Activated CD8-positive, alpha-beta memory T cell treated with anti-CD3 and anti-CD28 coated beads, Interleukin-2, amount 10 ng/mL, durations not matched to agents 7 days and 5 days (primary cell): ENCODE measurements around the gene ACBD4. TPM values are rescaled to one million over a fixed set of nuclear protein-coding genes. Genes with fewer than 3 reads are reported as not detected.
A peak's percentile ranks its signal among the peaks of the same experiment; 100 is the strongest.

Experiments
- ATAC-seq: fragments of 150-1000 bp; cut with Tn5 transposase; one replicate; pipeline ENCODE4 v1.10.0; 2021; ENCODE audit warnings: moderate library complexity
- CTCF ChIA-PET: fragments of 350-600 bp; sonication (Branson Sonifier 250); formaldehyde crosslinking; loops from one replicate; lab custom pipeline; 2021; ENCODE audit warnings: antibody characterized with exemption; lab: Charles Lee
- DNase-seq: peaks from one replicate; pipeline ENCODE4 v3.0.0-alpha.2; 2020
- H3K27ac Mint-ChIP-seq: one replicate; pipeline ENCODE4 v1.8.0; 2021; ENCODE audit warnings: mild to moderate bottlenecking, mixed read lengths
- H3K27me3 Mint-ChIP-seq: one replicate; pipeline ENCODE4 v1.8.0; 2021; ENCODE audit warnings: mixed read lengths
- H3K36me3 Mint-ChIP-seq: one replicate; pipeline ENCODE4 v1.8.0; 2021; ENCODE audit warnings: mild to moderate bottlenecking, mixed read lengths
- H3K4me1 Mint-ChIP-seq: one replicate; pipeline ENCODE4 v1.8.0; 2021; ENCODE audit warnings: mixed read lengths
- H3K4me3 Mint-ChIP-seq: one replicate; pipeline ENCODE4 v1.8.0; 2021; ENCODE audit warnings: mild to moderate bottlenecking, moderate library complexity, mixed read lengths
- H3K9me3 Mint-ChIP-seq: one replicate; pipeline ENCODE4 v1.8.0; 2022; ENCODE audit warnings: low read depth, mixed read lengths
- total RNA-seq, 2 experiments: library from RNA; stranded (reverse); gene quantifications; one replicate each; pipeline ENCODE4 v1.2.3, GENCODE V29; 2021

The ACBD4 gene
- total RNA-seq, 2 experiments from 2014 or later = 14.9 to 20.6 TPM

GRCh38 chr17:45136846-45137560 is 1.5 kb downstream of the ACBD4 start:
- Mint-ChIP-seq H3K4me1 (peaks cover 25% of the 10 kb centered on the region), H3K9me3 (no peaks in the 10 kb centered on the region), H3K27me3 (no peaks in the 10 kb centered on the region), H3K36me3 (no peaks in the 10 kb centered on the region), H3K27ac (no peak overlapping the region), H3K4me3 (no peak overlapping the region)
- no peak for DNase-seq
- CTCF ChIA-PET = interaction anchor here (0.9 to 11.4 kb wide), 5 partner anchors 18 to 232 kb away, joined by 3 to 583 read pairs (median 31); partner anchors contain the start of genes HEXIM1 and HEXIM2
- no peak for ATAC-seq

- no peaks in the 10 kb centered on the region for H3K36me3 Mint-ChIP-seq
- peaks cover 26% of the 10 kb centered on the region for H3K4me1 Mint-ChIP-seq
- ATAC-seq (no peak), DNase-seq (no peak)
- CTCF ChIA-PET = interaction anchor here (0.9 to 11.4 kb wide), 3 partner anchors 18 to 232 kb away, joined by 3 to 583 read pairs (median 401); partner anchors contain the start of genes HEXIM1 and HEXIM2
- H3K9me3 Mint-ChIP-seq = no peaks in the 10 kb centered on the region
- H3K4me3 Mint-ChIP-seq = no peak overlapping the region
- no peak overlapping the region for H3K27ac Mint-ChIP-seq
- H3K27me3 Mint-ChIP-seq = no peaks in the 10 kb centered on the region
These were observed 2.2 kb downstream of the ACBD4 start for GRCh38 chr17:45137561-45138305.

- DNase-seq = no peak
These were observed 3.5 kb downstream of the ACBD4 start for GRCh38 chr17:45138911-45139532.

GRCh38 chr17:45139533-45139920 is 4.0 kb downstream of the ACBD4 start:
- CTCF ChIA-PET = interaction anchor here (0.6 to 11.4 kb wide), 4 partner anchors 10 to 1120 kb away, joined by 3 to 583 read pairs (median 202); partner anchors contain the start of genes HEXIM1 and HEXIM2
- Mint-ChIP-seq H3K27me3 (no peaks in the 10 kb centered on the region), H3K4me3 (no peak overlapping the region)

More at GRCh38 chr17:45138911-45139532, 3.5 kb downstream of the ACBD4 start:
- no peak for ATAC-seq
- Mint-ChIP-seq H3K27me3 (no peaks in the 10 kb centered on the region), H3K27ac (no peak overlapping the region), H3K36me3 (no peaks in the 10 kb centered on the region), H3K9me3 (no peaks in the 10 kb centered on the region), H3K4me1 (peaks cover 26% of the 10 kb centered on the region), H3K4me3 (no peak overlapping the region)
- CTCF ChIA-PET = interaction anchor here (0.6 to 11.4 kb wide), 4 partner anchors 9 to 1120 kb away, joined by 3 to 583 read pairs (median 202); partner anchors contain the start of genes HEXIM1 and HEXIM2

GRCh38 chr17:45143094-45143670 is 7.7 kb downstream of the ACBD4 start:
- peaks cover 2% of the 10 kb centered on the region for H3K27me3 Mint-ChIP-seq
- H3K9me3 Mint-ChIP-seq = no peaks in the 10 kb centered on the region
- DNase-seq (no peak), ATAC-seq (no peak)
- peaks cover 2% of the 10 kb centered on the region for H3K36me3 Mint-ChIP-seq
- no peak overlapping the region for H3K4me3 Mint-ChIP-seq
- peaks cover 31% of the 10 kb centered on the region for H3K4me1 Mint-ChIP-seq
- CTCF ChIA-PET = interaction anchor here (24.7 kb wide), 1 partner anchor 8 kb away, joined by 583 read pairs; the partner anchor contains the start of genes ACBD4 and PLCD3
- H3K27ac Mint-ChIP-seq = no peak overlapping the region

More at GRCh38 chr17:45139533-45139920, 4.0 kb downstream of the ACBD4 start:
- no peak overlapping the region for H3K27ac Mint-ChIP-seq
- no peak for DNase-seq
- H3K36me3 Mint-ChIP-seq = no peaks in the 10 kb centered on the region
- ATAC-seq = no peak
- H3K4me1 Mint-ChIP-seq = peaks cover 26% of the 10 kb centered on the region
- no peaks in the 10 kb centered on the region for H3K9me3 Mint-ChIP-seq

- Mint-ChIP-seq H3K4me1 (peaks cover 31% of the 10 kb centered on the region), H3K4me3 (no peak overlapping the region), H3K9me3 (no peaks in the 10 kb centered on the region), H3K27me3 (peaks cover 2% of the 10 kb centered on the region), H3K27ac (no peak overlapping the region), H3K36me3 (peaks cover 2% of the 10 kb centered on the region)
- CTCF ChIA-PET = interaction anchor here (24.7 kb wide), 1 partner anchor 8 kb away, joined by 583 read pairs; the partner anchor contains the start of genes ACBD4 and PLCD3
- no peak for ATAC-seq
- DNase-seq = no peak
These were observed 8.3 kb downstream of the ACBD4 start for GRCh38 chr17:45143767-45144198.

- peak overlapping the region; percentile 38 for H3K4me3 Mint-ChIP-seq
- DNase-seq = no peak
- H3K4me1 Mint-ChIP-seq = peaks cover 31% of the 10 kb centered on the region
- peak overlapping the region; percentile 4 for H3K27ac Mint-ChIP-seq
- H3K36me3 Mint-ChIP-seq = peaks cover 2% of the 10 kb centered on the region
- no peak for ATAC-seq
- CTCF ChIA-PET = interaction anchor here (1.0 to 24.7 kb wide), 2 partner anchors 9 to 53 kb away, joined by 4 to 583 read pairs; partner anchors contain the start of genes ACBD4 and PLCD3
- H3K27me3 Mint-ChIP-seq = peaks cover 2% of the 10 kb centered on the region
- no peaks in the 10 kb centered on the region for H3K9me3 Mint-ChIP-seq
These were observed 8.9 kb downstream of the ACBD4 start for GRCh38 chr17:45144199-45145034.

- CTCF ChIA-PET = interaction anchor here (0.6 to 24.7 kb wide), 5 partner anchors 9 to 53 kb away, joined by 3 to 583 read pairs (median 3); partner anchors contain the start of genes ACBD4 and PLCD3
- Mint-ChIP-seq H3K27ac (peak overlapping the region; percentile 4), H3K36me3 (peaks cover 8% of the 10 kb centered on the region)
These were observed 9.5 kb downstream of the ACBD4 start for GRCh38 chr17:45145035-45145389.

GRCh38 chr17:45146166-45146565 is 10.7 kb downstream of the ACBD4 start:
- ATAC-seq (no peak), DNase-seq (no peak)
- peak overlapping the region; percentile 99 for H3K4me3 Mint-ChIP-seq
- CTCF ChIA-PET = interaction anchor here (0.8 to 24.7 kb wide), 4 partner anchors 9 to 75 kb away, joined by 3 to 583 read pairs (median 32); partner anchors contain the start of genes ACBD4, FMNL1 and PLCD3
- H3K4me1 Mint-ChIP-seq = peaks cover 42% of the 10 kb centered on the region
- H3K27ac Mint-ChIP-seq = peak overlapping the region; percentile 100
- H3K27me3 Mint-ChIP-seq = peaks cover 2% of the 10 kb centered on the region
- H3K36me3 Mint-ChIP-seq = peaks cover 12% of the 10 kb centered on the region
- H3K9me3 Mint-ChIP-seq = no peaks in the 10 kb centered on the region

More at GRCh38 chr17:45145035-45145389, 9.5 kb downstream of the ACBD4 start:
- ATAC-seq (no peak), DNase-seq (no peak)
- peaks cover 35% of the 10 kb centered on the region for H3K4me1 Mint-ChIP-seq
- no peaks in the 10 kb centered on the region for H3K9me3 Mint-ChIP-seq
- H3K27me3 Mint-ChIP-seq = peaks cover 2% of the 10 kb centered on the region
- peak overlapping the region; percentile 16 for H3K4me3 Mint-ChIP-seq

- Mint-ChIP-seq H3K27me3 (peaks cover 2% of the 10 kb centered on the region), H3K27ac (peak overlapping the region; percentile 100), H3K36me3 (peaks cover 12% of the 10 kb centered on the region), H3K4me3 (peak overlapping the region; percentile 99), H3K9me3 (no peaks in the 10 kb centered on the region), H3K4me1 (peaks cover 42% of the 10 kb centered on the region)
- DNase-seq (no peak), ATAC-seq (no peak)
- CTCF ChIA-PET = interaction anchor here (0.8 to 24.7 kb wide), 3 partner anchors 8 to 74 kb away, joined by 5 to 583 read pairs (median 58); partner anchors contain the start of genes ACBD4, FMNL1 and PLCD3
These were observed 11.1 kb downstream of the ACBD4 start for GRCh38 chr17:45146592-45146889.

- DNase-seq = peak; percentile 84
- Mint-ChIP-seq H3K9me3 (no peaks in the 10 kb centered on the region), H3K27ac (peak overlapping the region; percentile 100), H3K36me3 (peaks cover 12% of the 10 kb centered on the region), H3K27me3 (peaks cover 2% of the 10 kb centered on the region), H3K4me1 (peaks cover 46% of the 10 kb centered on the region), H3K4me3 (peak overlapping the region; percentile 99)
- peak; percentile 6 for ATAC-seq
- CTCF ChIA-PET = interaction anchor here (0.6 to 24.7 kb wide), 7 partner anchors 11 to 453 kb away, joined by 3 to 583 read pairs (median 59); partner anchors contain the start of genes ACBD4, FMNL1, HEXIM2 and PLCD3
These were observed 11.5 kb downstream of the ACBD4 start for GRCh38 chr17:45146890-45147580.
